Tibial artery (tissue), 4 donors: ENCODE measurements around the gene LTBP4.
A peak's percentile ranks its signal among the peaks of the same experiment; 100 is the strongest.
"Not testable (repeated sequence)": the region's sequence is repeated elsewhere in the genome, so short reads cannot be mapped to it uniquely, and the experiment has no call there.

Source experiments
- DNase-seq, 2 donors: peaks; one replicate each; pipeline ENCODE4 v3.0.0-alpha.2; 2019
- H3K27ac ChIP-seq, 2 donors: fragments of 200-600 bp; sonication (generic) in 1 of 2; 1 replicate in 1 of 2; 2 replicates in 1 of 2; pipeline ENCODE4 v1.5.1; 2018 to 2019; ENCODE audit warnings: mild to moderate bottlenecking in 1 of 2
- H3K27me3 ChIP-seq, 2 donors: fragments of 200-600 bp; sonication (generic) in 1 of 2; one replicate each; pipeline versions ENCODE4 v1.5.1 to v1.6.0; 2016 to 2019
- H3K36me3 ChIP-seq, 3 donors: fragments of 200-600 bp; sonication (generic) in 2 of 3; one replicate each; pipeline ENCODE4 v1.5.1; 2016 to 2019; ENCODE audit warnings: mild to moderate bottlenecking in 2 of 3
- H3K4me1 ChIP-seq, 4 donors: fragments of 200-600 bp; sonication (generic) in 2 of 4; 1 replicate in 3 of 4; 2 replicates in 1 of 4; pipeline ENCODE4 v1.5.1; 2016 to 2019
- H3K4me3 ChIP-seq, 2 donors: fragments of 200-600 bp; sonication (generic) in 1 of 2; 1 replicate in 1 of 2; 2 replicates in 1 of 2; pipeline ENCODE4 v1.5.1; 2018 to 2019; ENCODE audit warnings: mild to moderate bottlenecking in 2 of 2
- H3K9me3 ChIP-seq, 3 donors: fragments of 200-600 bp; sonication (generic) in 1 of 3; one replicate each; pipeline ENCODE4 v1.5.1; 2016 to 2019
- intact Hi-C: fragments of 100-400 bp; cut with DNase I; formaldehyde crosslinking; loops from one replicate; pipeline ENCODE4 v1.15.0; 2023; ENCODE audit warnings: low total_unique reads
- TF ChIP-seq, protein P1 (sequence below), 2 experiments: fragments of 200-600 bp in 1 of 2; fragments of 450-650 bp in 1 of 2; IDR thresholded peaks; one replicate each; pipeline ENCODE4 v1.5.1; 2017 to 2019; ENCODE audit warnings: antibody characterized with exemption in 2 of 2, mild to moderate bottlenecking in 1 of 2, moderate library complexity in 1 of 2

The LTBP4 gene

DNA sequence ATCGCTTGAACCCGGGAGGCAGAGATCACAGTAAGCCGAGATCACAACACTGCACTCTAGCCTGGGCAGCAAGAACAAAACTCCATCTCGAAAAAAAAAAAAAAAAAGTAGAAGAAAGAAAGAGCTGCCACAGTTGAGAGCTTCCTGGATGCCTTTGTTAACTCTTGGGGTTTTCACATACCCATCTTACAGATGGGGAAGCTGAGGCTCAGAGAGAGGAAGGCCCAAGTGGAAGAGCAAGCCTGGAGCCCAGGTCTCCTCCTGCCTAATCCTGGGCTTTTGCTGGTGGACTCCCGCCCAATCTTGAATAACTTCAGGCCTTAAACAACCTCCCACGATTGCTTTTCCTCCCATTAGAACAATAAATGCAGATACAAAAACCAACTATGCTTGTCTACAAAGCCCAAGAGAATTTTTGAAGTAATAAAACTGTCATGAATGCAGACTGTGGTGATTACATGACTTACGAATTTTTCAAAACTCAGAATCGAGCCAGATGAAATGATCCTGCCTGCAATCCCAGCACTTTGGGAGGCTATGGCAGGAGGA lies 41.7 kb downstream of the LTBP4 start:
- intact Hi-C loops, result no loop called here
- Histone ChIP-seq H3K27me3 (no peaks in the 10 kb centered on the region), H3K27ac (peak overlapping the region; percentile 73 to 78), H3K9me3 (no peaks in the 10 kb centered on the region), H3K4me3 (no peak overlapping the region), H3K36me3 (no peaks in the 10 kb centered on the region), H3K4me1 (peaks cover 0 to 72% (median 43%) of the 10 kb centered on the region in 4 donors)
- DNase-seq, result no peak
- TF ChIP-seq, protein P1, sequence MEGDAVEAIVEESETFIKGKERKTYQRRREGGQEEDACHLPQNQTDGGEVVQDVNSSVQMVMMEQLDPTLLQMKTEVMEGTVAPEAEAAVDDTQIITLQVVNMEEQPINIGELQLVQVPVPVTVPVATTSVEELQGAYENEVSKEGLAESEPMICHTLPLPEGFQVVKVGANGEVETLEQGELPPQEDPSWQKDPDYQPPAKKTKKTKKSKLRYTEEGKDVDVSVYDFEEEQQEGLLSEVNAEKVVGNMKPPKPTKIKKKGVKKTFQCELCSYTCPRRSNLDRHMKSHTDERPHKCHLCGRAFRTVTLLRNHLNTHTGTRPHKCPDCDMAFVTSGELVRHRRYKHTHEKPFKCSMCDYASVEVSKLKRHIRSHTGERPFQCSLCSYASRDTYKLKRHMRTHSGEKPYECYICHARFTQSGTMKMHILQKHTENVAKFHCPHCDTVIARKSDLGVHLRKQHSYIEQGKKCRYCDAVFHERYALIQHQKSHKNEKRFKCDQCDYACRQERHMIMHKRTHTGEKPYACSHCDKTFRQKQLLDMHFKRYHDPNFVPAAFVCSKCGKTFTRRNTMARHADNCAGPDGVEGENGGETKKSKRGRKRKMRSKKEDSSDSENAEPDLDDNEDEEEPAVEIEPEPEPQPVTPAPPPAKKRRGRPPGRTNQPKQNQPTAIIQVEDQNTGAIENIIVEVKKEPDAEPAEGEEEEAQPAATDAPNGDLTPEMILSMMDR (IDR thresholded peaks at IDR 0.05), result no peak

DNA sequence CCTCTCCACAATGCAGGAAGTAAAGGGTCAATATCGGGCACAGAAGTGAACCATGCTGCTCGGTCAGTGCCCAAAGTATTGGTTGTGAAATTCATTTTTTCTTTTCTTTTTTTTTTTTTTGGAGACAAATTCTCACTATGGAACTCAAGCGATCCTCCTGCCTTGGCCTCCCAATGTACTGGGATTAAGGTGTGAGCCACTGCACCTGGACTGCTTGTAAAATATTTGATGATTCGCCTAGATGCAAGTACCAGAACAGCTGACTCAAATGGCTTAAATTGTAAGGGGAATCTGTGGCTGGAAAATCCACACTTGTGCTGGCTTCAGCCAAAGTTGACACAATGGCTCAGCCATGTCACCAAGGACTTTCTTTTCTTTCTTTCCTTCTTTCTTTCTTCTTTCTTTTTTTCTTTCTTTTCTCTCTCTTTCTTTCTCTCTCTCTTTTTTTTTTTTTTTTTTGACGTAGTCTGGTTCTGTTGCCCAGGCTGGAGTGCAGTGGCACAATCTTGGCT lies 45.6 kb downstream of the LTBP4 start:
- TF ChIP-seq, protein P1 (IDR thresholded peaks at IDR 0.05), result no peak
- intact Hi-C loops, result no loop called here
- Histone ChIP-seq H3K27me3 (no peaks in the 10 kb centered on the region), H3K9me3 (no peaks in the 10 kb centered on the region), H3K36me3 (no peaks in the 10 kb centered on the region), H3K27ac (peak overlapping the region; percentile 78 to 86), H3K4me3 (peak overlapping the region in 1 of 2 donors; percentile 25), H3K4me1 (peaks cover 5 to 60% (median 38%) of the 10 kb centered on the region in 4 donors)
- no peak for DNase-seq

- H3K9me3 ChIP-seq, intact Hi-C loops, H3K36me3 ChIP-seq, H3K27me3 ChIP-seq, DNase-seq, H3K4me3 ChIP-seq: not testable (repeated sequence)
- Histone ChIP-seq H3K4me1 (peaks cover 5 to 42% (median 32%) of the 10 kb centered on the region in 4 donors), H3K27ac (peak overlapping the region; percentile 68 to 72)
Measured at GRCh38 chr19:40649903-40650675, 48.9 kb downstream of the LTBP4 start.

- Histone ChIP-seq H3K4me1 (peaks cover 5 to 38% (median 29%) of the 10 kb centered on the region in 4 donors), H3K36me3 (no peaks in the 10 kb centered on the region), H3K4me3 (no peak overlapping the region), H3K27me3 (no peaks in the 10 kb centered on the region), H3K27ac (peak overlapping the region; percentile 68 to 72), H3K9me3 (no peaks in the 10 kb centered on the region)
- peak; percentile 80 to 85 for DNase-seq
- intact Hi-C loops, result no loop called here
- TF ChIP-seq, protein P1 (IDR thresholded peaks at IDR 0.05), result no peak
Measured at GRCh38 chr19:40650749-40651305, 49.7 kb downstream of the LTBP4 start.

DNA sequence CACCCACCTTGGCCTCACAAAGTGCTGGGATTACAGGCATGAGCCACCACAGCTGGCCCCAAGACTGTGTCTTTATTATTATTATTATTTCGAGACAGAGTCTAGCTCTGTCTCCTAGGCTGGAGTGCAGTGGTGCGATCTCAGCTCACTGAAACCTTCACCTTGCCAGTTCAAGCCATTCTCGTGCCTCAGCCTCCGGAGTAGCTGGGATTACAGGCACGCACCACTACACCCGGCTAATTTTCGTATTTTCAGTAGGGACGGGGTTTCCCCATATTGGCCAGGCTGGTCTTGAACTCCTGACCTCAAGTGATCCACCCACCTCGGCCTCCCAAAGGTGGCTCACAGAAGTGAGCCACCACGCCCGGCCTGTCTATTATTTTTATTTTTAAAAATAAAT lies 51.1 kb downstream of the LTBP4 start:
- H3K4me3 ChIP-seq, H3K9me3 ChIP-seq, H3K36me3 ChIP-seq, H3K27me3 ChIP-seq, DNase-seq, intact Hi-C loops: not testable (repeated sequence)
- Histone ChIP-seq H3K4me1 (peaks cover 5 to 28% (median 22%) of the 10 kb centered on the region in 4 donors), H3K27ac (peak overlapping the region; percentile 68 to 72)

DNA sequence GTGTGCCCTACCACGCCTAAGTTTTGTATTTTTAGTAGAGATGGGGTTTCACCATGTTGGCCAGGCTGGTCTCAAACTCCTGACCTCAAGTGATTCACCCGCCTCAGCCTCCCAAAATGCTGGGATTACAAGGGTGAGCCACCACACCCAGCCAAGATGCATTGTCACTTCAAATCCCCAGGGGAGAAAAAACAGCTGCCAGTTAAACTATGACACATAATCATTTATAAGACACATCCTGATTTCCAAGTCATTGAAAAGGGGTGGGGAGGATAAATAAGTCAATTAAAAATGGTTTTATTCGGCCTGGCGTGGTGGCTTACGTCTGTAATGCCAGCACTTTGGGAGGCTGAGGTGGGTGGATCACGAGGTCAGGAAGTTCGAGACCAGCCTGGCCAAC lies 54.5 kb downstream of the LTBP4 start:
- peaks cover 0 to 20% (median 16%) of the 10 kb centered on the region in 4 donors for H3K4me1 ChIP-seq
- intact Hi-C loops, DNase-seq, H3K4me3 ChIP-seq, H3K27me3 ChIP-seq, H3K9me3 ChIP-seq, H3K27ac ChIP-seq, H3K36me3 ChIP-seq: not testable (repeated sequence)

GRCh38 chr19:40658031-40658430 lies 56.9 kb downstream of the LTBP4 start:
- no peaks in the 10 kb centered on the region for H3K9me3 ChIP-seq
- H3K4me3 ChIP-seq, result no peak overlapping the region
- no peaks in the 10 kb centered on the region for H3K36me3 ChIP-seq
- peaks cover 0 to 6% (median 2%) of the 10 kb centered on the region in 4 donors for H3K4me1 ChIP-seq
- H3K27me3 ChIP-seq, result no peaks in the 10 kb centered on the region
- H3K27ac ChIP-seq, result no peak overlapping the region
- TF ChIP-seq, protein P1 (IDR thresholded peaks at IDR 0.05), result no peak
- DNase-seq, result no peak
- intact Hi-C loops, result no loop called here
